Measurements from ENCODE around the gene AP2B1. TPM values are rescaled to one million over a fixed set of nuclear protein-coding genes. Genes with fewer than 3 reads are reported as not detected.
A peak's percentile ranks its signal among the peaks of the same experiment; 100 is the strongest.

Gene AP2B1
- total and polyA plus RNA-seq, 11 donors = 25.0 to 166 (median 122) TPM

DNA sequence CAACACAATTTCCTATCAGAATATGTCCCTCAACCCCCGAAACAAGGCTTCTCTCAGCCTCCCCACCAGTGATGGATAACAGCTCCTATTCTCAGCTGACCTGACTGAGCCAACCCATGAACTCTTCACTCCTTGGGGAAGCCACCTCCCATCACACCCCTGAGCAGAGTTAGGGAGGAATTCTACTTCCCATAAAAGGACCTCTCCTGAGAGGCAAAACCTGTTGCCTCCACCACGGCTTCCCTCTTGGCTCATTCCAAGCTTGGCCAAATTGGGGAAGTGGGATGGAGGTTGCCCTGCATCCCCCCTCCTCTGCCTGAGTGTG, 138.6 kb downstream of the AP2B1 start:
- Histone ChIP-seq H3K4me3 (no peak overlapping the region), H3K9me3 (no peaks in the 10 kb centered on the region), H3K4me1 (peaks cover 0 to 27% (median 14%) of the 10 kb centered on the region in 12 donors), H3K27me3 (no peaks in the 10 kb centered on the region), H3K36me3 (peaks cover 0 to 71% (median 40%) of the 10 kb centered on the region in 9 donors), H3K27ac (peak overlapping the region in 1 of 12 donors; percentile 48)
- TF ChIP-seq, protein P1, sequence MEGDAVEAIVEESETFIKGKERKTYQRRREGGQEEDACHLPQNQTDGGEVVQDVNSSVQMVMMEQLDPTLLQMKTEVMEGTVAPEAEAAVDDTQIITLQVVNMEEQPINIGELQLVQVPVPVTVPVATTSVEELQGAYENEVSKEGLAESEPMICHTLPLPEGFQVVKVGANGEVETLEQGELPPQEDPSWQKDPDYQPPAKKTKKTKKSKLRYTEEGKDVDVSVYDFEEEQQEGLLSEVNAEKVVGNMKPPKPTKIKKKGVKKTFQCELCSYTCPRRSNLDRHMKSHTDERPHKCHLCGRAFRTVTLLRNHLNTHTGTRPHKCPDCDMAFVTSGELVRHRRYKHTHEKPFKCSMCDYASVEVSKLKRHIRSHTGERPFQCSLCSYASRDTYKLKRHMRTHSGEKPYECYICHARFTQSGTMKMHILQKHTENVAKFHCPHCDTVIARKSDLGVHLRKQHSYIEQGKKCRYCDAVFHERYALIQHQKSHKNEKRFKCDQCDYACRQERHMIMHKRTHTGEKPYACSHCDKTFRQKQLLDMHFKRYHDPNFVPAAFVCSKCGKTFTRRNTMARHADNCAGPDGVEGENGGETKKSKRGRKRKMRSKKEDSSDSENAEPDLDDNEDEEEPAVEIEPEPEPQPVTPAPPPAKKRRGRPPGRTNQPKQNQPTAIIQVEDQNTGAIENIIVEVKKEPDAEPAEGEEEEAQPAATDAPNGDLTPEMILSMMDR (IDR thresholded peaks at IDR 0.05) = no peak
- no peak for TF ChIP-seq POLR2A (IDR thresholded peaks at IDR 0.05)
- intact Hi-C loops (cut with DNase I) = no loop called here
- DNase-seq (no peak), ATAC-seq (no peak)
- 71 to 83% (median 78%) methylated on average over 2 of the region's 2 CpGs for WGBS, 4 donors

DNA sequence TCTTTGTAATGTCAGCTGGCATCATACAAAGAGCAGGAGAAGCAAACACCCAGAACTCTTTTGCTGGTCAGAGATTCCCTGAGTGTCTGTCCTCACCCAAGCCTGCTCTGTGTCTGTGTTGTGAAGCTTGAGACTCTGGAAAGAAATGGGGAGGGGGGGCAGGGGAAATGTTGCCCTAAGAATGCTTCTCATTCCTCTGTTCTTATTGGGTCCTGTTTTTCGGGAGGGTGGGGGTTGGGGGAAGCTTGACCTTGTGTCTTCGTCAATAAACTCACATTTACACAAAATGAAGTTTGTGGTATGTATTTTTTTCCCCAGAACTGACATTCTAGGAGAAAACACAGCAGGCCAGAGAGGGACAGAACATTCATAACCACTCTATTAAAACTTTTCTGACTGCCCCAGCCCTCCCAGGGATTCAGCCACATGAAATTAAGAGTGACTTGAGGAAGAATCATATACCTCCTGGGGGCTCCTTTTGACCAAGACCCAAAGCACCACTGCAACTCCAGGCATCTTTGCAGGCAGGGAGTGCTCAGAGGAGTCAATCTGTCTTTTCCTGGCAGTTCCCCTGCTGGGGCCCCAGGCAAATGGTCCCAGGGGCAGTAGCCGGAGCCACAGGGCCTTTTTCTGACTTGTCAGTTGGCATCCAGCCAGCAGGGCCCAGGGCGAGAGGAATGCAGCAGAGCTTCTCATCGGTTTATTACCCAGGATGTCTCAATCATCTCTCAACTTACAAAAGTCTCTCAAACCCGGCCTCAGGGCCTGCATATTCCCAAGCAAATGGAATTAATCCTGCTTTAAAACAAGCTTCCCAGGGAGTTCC, 139.2 kb downstream of the AP2B1 start:
- Histone ChIP-seq H3K27ac (peak overlapping the region in 4 of 12 donors; percentile 19 to 48 (median 31)), H3K4me1 (peaks cover 0 to 32% (median 19%) of the 10 kb centered on the region in 12 donors), H3K27me3 (no peaks in the 10 kb centered on the region), H3K9me3 (no peaks in the 10 kb centered on the region), H3K4me3 (no peak overlapping the region), H3K36me3 (peaks cover 0 to 65% (median 40%) of the 10 kb centered on the region in 9 donors)
- ATAC-seq = peak in 3 of 4 donors; percentile 23 to 34 (median 26)
- TF ChIP-seq POLR2A (IDR thresholded peaks at IDR 0.05) = no peak
- TF ChIP-seq, protein P1 (IDR thresholded peaks at IDR 0.05) = no peak
- 34 to 41% (median 39%) methylated on average over 6 of the region's 6 CpGs for WGBS, 4 donors
- DNase-seq = peak in 4 of 5 donors; percentile 60 to 78 (median 70)
- intact Hi-C loops (cut with DNase I) = no loop called here

DNA sequence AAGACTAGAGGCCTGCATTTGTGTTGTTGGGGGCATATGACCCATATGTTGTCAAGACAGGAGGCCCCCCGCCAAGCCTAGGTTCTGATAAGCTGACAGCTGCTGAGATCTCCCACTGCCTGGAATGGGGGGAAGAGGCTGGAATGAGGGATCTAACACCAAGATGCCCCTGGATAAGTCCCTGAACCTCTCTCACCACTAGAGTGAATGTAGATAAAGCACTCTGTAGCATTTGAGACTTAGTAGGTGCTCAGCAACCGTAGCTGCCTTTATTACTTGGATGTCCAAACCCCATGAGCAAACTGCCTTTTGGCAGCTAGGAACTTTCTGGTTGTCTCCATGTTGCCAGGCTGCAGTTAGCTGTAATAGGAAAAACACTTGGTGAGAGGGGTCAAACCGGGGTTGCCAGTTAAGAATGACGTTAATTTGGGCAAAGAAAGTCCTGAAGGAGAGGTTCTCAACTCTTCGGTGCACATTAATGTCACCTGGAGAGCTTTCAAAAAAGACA, 139.9 kb downstream of the AP2B1 start:
- Histone ChIP-seq H3K9me3 (no peaks in the 10 kb centered on the region), H3K27me3 (no peaks in the 10 kb centered on the region), H3K36me3 (peaks cover 0 to 59% (median 36%) of the 10 kb centered on the region in 9 donors), H3K4me1 (peaks cover 0 to 39% (median 21%) of the 10 kb centered on the region in 12 donors), H3K4me3 (no peak overlapping the region), H3K27ac (peak overlapping the region in 3 of 12 donors; percentile 19 to 33 (median 29))
- ATAC-seq (peak in 1 of 4 donors; percentile 14), DNase-seq (no peak)
- intact Hi-C loops (cut with DNase I) = no loop called here
- no peak for TF ChIP-seq POLR2A (IDR thresholded peaks at IDR 0.05)
- TF ChIP-seq, protein P1 (IDR thresholded peaks at IDR 0.05) = no peak
- WGBS, 4 donors = 63 to 69% (median 64%) methylated on average over 5 of the region's 5 CpGs

DNA sequence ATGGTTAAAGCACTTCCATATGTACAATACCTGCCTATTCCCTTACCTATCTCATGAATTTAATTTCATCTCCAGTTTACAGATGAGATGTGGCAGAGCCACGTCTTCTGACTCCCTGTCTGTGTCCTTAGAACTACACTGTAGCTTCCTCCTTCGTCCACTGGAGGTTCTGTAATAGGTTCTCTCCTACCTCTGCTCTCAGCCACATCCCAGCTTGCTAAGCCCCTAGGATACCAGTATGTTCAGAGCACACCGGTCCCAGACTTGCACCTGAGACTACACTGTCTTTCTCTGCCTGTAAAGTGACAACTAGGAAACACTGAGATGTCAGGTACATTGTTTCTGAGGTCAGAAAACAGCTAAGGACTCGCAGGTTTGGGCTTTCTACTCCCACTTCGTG, 140.5 kb downstream of the AP2B1 start:
- no peak for ATAC-seq
- WGBS, 4 donors = 89 to 95% (median 92%) methylated on average over 5 of the region's 5 CpGs
- Histone ChIP-seq H3K27ac (no peak overlapping the region), H3K4me1 (peaks cover 0 to 45% (median 24%) of the 10 kb centered on the region in 12 donors), H3K9me3 (no peaks in the 10 kb centered on the region), H3K4me3 (no peak overlapping the region), H3K36me3 (peaks cover 0 to 52% (median 30%) of the 10 kb centered on the region in 9 donors), H3K27me3 (no peaks in the 10 kb centered on the region)
- TF ChIP-seq POLR2A (IDR thresholded peaks at IDR 0.05) = no peak
- TF ChIP-seq, protein P1 (IDR thresholded peaks at IDR 0.05) = no peak
- DNase-seq = no peak
- intact Hi-C loops (cut with DNase I) = no loop called here

All from heart left ventricle (tissue), 16 donors.